Heart left ventricle (tissue), 16 donors: ENCODE data around the gene KCNQ1. TPM values are rescaled to one million over a fixed set of nuclear protein-coding genes. Genes with fewer than 3 reads are reported as not detected.

Experiments used
- ATAC-seq, 4 donors: fragments of 200-7000 bp; cut with Tn5 transposase; one replicate each; pipeline ENCODE4 v1.9.1; 2020 to 2022; ENCODE audit warnings: moderate library complexity in 4 of 4, mild to moderate bottlenecking in 3 of 4, moderate number of reproducible peaks in 1 of 4
- DNase-seq, 5 donors: peaks; one replicate each; pipeline ENCODE4 v3.0.0-alpha.2; 2020
- H3K27ac ChIP-seq, 12 donors: fragments of 200-600 bp; sonication (generic) in 4 of 12; one replicate each; pipeline versions ENCODE4 v1.5.0 to v1.8.0; 2016 to 2022; ENCODE audit warnings: mild to moderate bottlenecking in 2 of 12
- H3K27me3 ChIP-seq, 9 donors: fragments of 200-600 bp; sonication (generic) in 2 of 9; one replicate each; pipeline versions ENCODE4 v1.5.1 to v1.8.0; 2016 to 2022; ENCODE audit warnings: mild to moderate bottlenecking in 3 of 9
- H3K36me3 ChIP-seq, 9 donors: fragments of 200-600 bp; sonication (generic) in 2 of 9; one replicate each; pipeline versions ENCODE4 v1.5.0 to v1.8.0; 2018 to 2022; ENCODE audit warnings: mild to moderate bottlenecking in 2 of 9
- H3K4me1 ChIP-seq, 12 donors: fragments of 200-600 bp; sonication (generic) in 4 of 12; one replicate each; pipeline versions ENCODE4 v1.5.0 to v1.8.0; 2016 to 2022; ENCODE audit warnings: mild to moderate bottlenecking in 3 of 12
- H3K4me3 ChIP-seq, 12 donors: fragments of 200-600 bp; sonication (generic) in 4 of 12; one replicate each; pipeline versions ENCODE4 v1.5.0 to v1.8.0; 2017 to 2022; ENCODE audit warnings: mild to moderate bottlenecking in 9 of 12, moderate library complexity in 4 of 12
- H3K9me3 ChIP-seq, 12 donors: fragments of 200-600 bp; sonication (generic) in 4 of 12; one replicate each; pipeline versions ENCODE4 v1.5.0 to v1.8.0; 2016 to 2022; ENCODE audit warnings: mild to moderate bottlenecking in 1 of 12
- POLR2A ChIP-seq, 2 donors: fragments of 450-650 bp; IDR thresholded peaks; one replicate each; pipeline ENCODE4 v1.6.1; 2017; ENCODE audit warnings: antibody characterized with exemption in 2 of 2, mild to moderate bottlenecking in 2 of 2, moderate library complexity in 2 of 2
- WGBS, 4 donors: extraction: QIAGEN DNeasy Blood & Tissue Kit in 2 of 4; methylation state at CpG; one replicate each; pipeline versions ENCODE4 v1.1.5 to v1.1.7; 2013 to 2018; 5-methylcytosine and 5-hydroxymethylcytosine counted together
- intact Hi-C, 10 donors: fragments of 100-400 bp; cut with DNase I; formaldehyde crosslinking; loops; one replicate each; pipeline versions ENCODE4 v1.11.1 to v1.14.2; 2022
- polyA plus RNA-seq, 2 donors: library from polyadenylated mRNA; stranded (reverse); fragments of 200-250 nt; gene quantifications; one replicate each; pipeline ENCODE4 v1.2.3, GENCODE V29; 2013
- total RNA-seq, 9 donors: library from RNA; depleted of rRNA in 2 of 9; stranded (reverse); fragments of >200 nt in 2 of 9; fragmentation: NEBNext Ultra II Directional in 3 of 9; extraction: Animal tissue kit (Norgen Biotek cat#: 25700) in 3 of 9; gene quantifications; one replicate each; pipeline versions ENCODE4 v1.1.0 to v1.2.4, GENCODE V29; 2016 to 2023
- TF ChIP-seq, protein P1 (sequence below), 12 donors: fragments of 200-600 bp; sonication (generic) in 4 of 12; IDR thresholded peaks; one replicate each; pipeline versions ENCODE4 v1.5.0 to v1.8.0; 2018 to 2022; ENCODE audit warnings: antibody characterized with exemption in 12 of 12, mild to moderate bottlenecking in 5 of 12
- donor health status: ischemic (EF 13 %, LVEDD 7.1; RV severe dilation, severe dysfunction).
- donor health status: healthy with polysubstance abuse.
- donor health status: DM: no; HTN: yes; CAD: no.
- donor health status: DM: no; HTN: no; CAD: no.
- donor health status: ischemic (EF 25% LVEDD 6.9; RV normal size, moderate dysfunction).
- donor health status: ischemic (EF 25% LVEDD 5.7; RV mildly dilated, moderate dysfunction).
- donor health status: healthy.
- donor health status: DM: yes; HTN: yes; CAD: no.
- donor health status: ischemic (EF 35%, LVEDD 5.7; RV mildly dilated, moderate dysfunction).
- donor health status: nonischemic (EF 11% LVEDD 7.7; RV severe dilation, severe dysfunction).
- donor health status: DM: yes; HTN: yes; CAD: no.
- donor health status: PGD.
- donor health status: ischemic (EF 29% LVEDD 5.4; RV normal size, mild dysfunction).
- donor health status: nonischemic (EF 23%, LVEDD 6.1; RV moderate dilation, normal function).

KCNQ1 gene
- total and polyA plus RNA-seq, 11 donors: 18.6 to 42.4 (median 31.4) TPM

GRCh38 chr11:2740275-2740940 lies 295.6 kb downstream of the KCNQ1 start:
- H3K36me3 ChIP-seq: no peaks in the 10 kb centered on the region
- no peak overlapping the region for H3K4me3 ChIP-seq
- no peaks in the 10 kb centered on the region for H3K9me3 ChIP-seq
- 84 to 89% (median 88%) methylated on average over 17 of the region's 17 CpGs for WGBS, 4 donors
- no peak overlapping the region for H3K27ac ChIP-seq
- peaks cover 0 to 17% (median 6%) of the 10 kb centered on the region in 12 donors for H3K4me1 ChIP-seq
- ATAC-seq (no peak), DNase-seq (peak in 3 of 5 donors; percentile 11 to 46 (median 21))
- H3K27me3 ChIP-seq: no peaks in the 10 kb centered on the region
- intact Hi-C loops: no loop called here
- TF ChIP-seq, protein P1, sequence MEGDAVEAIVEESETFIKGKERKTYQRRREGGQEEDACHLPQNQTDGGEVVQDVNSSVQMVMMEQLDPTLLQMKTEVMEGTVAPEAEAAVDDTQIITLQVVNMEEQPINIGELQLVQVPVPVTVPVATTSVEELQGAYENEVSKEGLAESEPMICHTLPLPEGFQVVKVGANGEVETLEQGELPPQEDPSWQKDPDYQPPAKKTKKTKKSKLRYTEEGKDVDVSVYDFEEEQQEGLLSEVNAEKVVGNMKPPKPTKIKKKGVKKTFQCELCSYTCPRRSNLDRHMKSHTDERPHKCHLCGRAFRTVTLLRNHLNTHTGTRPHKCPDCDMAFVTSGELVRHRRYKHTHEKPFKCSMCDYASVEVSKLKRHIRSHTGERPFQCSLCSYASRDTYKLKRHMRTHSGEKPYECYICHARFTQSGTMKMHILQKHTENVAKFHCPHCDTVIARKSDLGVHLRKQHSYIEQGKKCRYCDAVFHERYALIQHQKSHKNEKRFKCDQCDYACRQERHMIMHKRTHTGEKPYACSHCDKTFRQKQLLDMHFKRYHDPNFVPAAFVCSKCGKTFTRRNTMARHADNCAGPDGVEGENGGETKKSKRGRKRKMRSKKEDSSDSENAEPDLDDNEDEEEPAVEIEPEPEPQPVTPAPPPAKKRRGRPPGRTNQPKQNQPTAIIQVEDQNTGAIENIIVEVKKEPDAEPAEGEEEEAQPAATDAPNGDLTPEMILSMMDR (IDR thresholded peaks at IDR 0.05): no peak
- TF ChIP-seq POLR2A (IDR thresholded peaks at IDR 0.05): no peak

DNA sequence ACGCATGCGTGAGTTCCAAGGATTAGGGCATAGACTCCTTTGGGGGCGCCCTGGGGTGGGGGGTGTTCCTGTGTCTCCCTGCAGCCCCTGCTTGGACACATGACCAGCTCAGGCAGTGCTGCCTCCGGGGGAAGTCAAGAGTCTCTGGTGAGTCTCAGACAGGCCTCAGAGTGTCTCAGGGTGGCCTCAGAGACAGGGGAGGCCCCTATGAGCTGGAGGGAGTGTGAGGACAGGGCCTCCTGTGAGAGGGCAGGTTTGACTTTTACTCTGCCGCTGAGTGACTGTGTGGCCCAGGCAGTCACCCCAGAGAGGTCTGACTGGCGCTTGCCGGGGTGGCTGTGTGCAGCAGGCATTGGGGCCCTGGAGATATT lies 296.2 kb downstream of the KCNQ1 start:
- WGBS, 4 donors: 86 to 99% (median 92%) methylated on average over 6 to 7 of the region's 7 CpGs
- no peaks in the 10 kb centered on the region for H3K9me3 ChIP-seq
- no peak overlapping the region for H3K4me3 ChIP-seq
- H3K36me3 ChIP-seq: no peaks in the 10 kb centered on the region
- H3K27me3 ChIP-seq: no peaks in the 10 kb centered on the region
- DNase-seq (peak in 3 of 5 donors; percentile 16 to 32 (median 21)), ATAC-seq (no peak)
- H3K4me1 ChIP-seq: peaks cover 0 to 17% (median 6%) of the 10 kb centered on the region in 12 donors
- TF ChIP-seq, protein P1 (IDR thresholded peaks at IDR 0.05): no peak
- no peak for TF ChIP-seq POLR2A (IDR thresholded peaks at IDR 0.05)
- intact Hi-C loops: no loop called here
- peak overlapping the region in 1 of 12 donors; percentile 41 for H3K27ac ChIP-seq

GRCh38 chr11:2741377-2742131 lies 296.7 kb downstream of the KCNQ1 start:
- Histone ChIP-seq H3K4me1 (peaks cover 0 to 17% (median 6%) of the 10 kb centered on the region in 12 donors), H3K9me3 (no peaks in the 10 kb centered on the region), H3K27me3 (no peaks in the 10 kb centered on the region), H3K27ac (peak overlapping the region in 1 of 12 donors; percentile 41), H3K4me3 (no peak overlapping the region), H3K36me3 (no peaks in the 10 kb centered on the region)
- DNase-seq: peak in 3 of 5 donors; percentile 38 to 53 (median 45)
- no peak for TF ChIP-seq POLR2A (IDR thresholded peaks at IDR 0.05)
- TF ChIP-seq, protein P1 (IDR thresholded peaks at IDR 0.05): no peak
- intact Hi-C loops: no loop called here
- WGBS, 4 donors: 75 to 83% (median 79%) methylated on average over 10 to 18 of the region's 18 CpGs
- peak; percentile 10 to 65 (median 48) for ATAC-seq

DNA sequence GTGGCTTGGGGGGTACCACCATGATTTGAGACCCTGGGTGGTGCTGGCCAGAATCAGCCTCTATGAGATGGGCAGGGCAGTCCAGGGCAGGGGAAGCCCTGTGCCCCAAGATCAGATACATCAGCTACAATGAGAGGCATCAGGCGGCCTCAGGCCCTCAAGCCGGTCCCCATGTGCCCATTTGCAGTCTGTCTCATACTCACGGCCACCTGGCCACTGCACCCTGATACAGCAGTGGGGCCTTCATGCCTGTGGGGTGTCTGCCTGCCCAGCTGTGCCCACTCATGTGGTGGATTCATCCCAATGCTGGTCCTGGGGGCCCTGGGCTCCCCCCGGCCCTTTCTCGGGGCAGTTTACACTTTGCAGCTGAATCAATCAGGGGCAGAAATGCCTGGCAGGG lies 297.4 kb downstream of the KCNQ1 start:
- WGBS, 4 donors: 91 to 96% (median 94%) methylated on average over 2 to 5 of the region's 5 CpGs
- intact Hi-C loops: no loop called here
- ATAC-seq: no peak
- Histone ChIP-seq H3K4me1 (peaks cover 0 to 17% (median 6%) of the 10 kb centered on the region in 12 donors), H3K36me3 (no peaks in the 10 kb centered on the region), H3K27ac (no peak overlapping the region), H3K27me3 (no peaks in the 10 kb centered on the region), H3K9me3 (no peaks in the 10 kb centered on the region), H3K4me3 (no peak overlapping the region)
- TF ChIP-seq, protein P1 (IDR thresholded peaks at IDR 0.05): no peak
- no peak for TF ChIP-seq POLR2A (IDR thresholded peaks at IDR 0.05)
- peak in 3 of 5 donors; percentile 17 to 47 (median 19) for DNase-seq
